SK-N-SH (cell line): Measurements from ENCODE around the gene TSC1. TPM values are rescaled to one million over a fixed set of nuclear protein-coding genes. Genes with fewer than 3 reads are reported as not detected.

Experiments
- CTCF ChIA-PET: fragments of 300-600, 350-600 bp; formaldehyde crosslinking; extraction: SDS; loops from one replicate; lab custom pipeline; 2021; lab: Yijun Ruan, JAX
- POLR2A ChIA-PET: fragments of 350-600 bp; sonication (Branson Sonifier 250); formaldehyde crosslinking; extraction: SDS; loops from one replicate; lab custom pipeline; 2020; ENCODE audit warnings: antibody characterized with exemption, inconsistent platforms; lab: Yijun Ruan, JAX
- DNase-seq: peaks from one replicate; pipeline ENCODE4 v3.0.0; 2012
- H2AFZ ChIP-seq: fragments of 200-600 bp; sonication (generic); 2 replicates; pipeline ENCODE4 v1.8.1; 2016; ENCODE audit warnings: antibody characterized with exemption, mild to moderate bottlenecking, low read depth
- H3F3A ChIP-seq: fragments of 200-600 bp; sonication (generic); replicated peaks from 2 replicates; pipeline ENCODE3; 2016; ENCODE audit warnings: antibody characterized with exemption, mild to moderate bottlenecking; ENCODE audit not compliant: insufficient read depth
- H3K27ac ChIP-seq, 2 experiments: fragments of 200-500 bp in 1 of 2; fragments of 200-600 bp in 1 of 2; sonication (Bioruptor generic) in 1 of 2; sonication (generic), shearing (Covaris generic) in 1 of 2; 2 replicates each; pipeline versions ENCODE4 v1.5.1 to v1.6.1; 2014 to 2016; ENCODE audit warnings: low read depth in 2 of 2, inconsistent platforms in 1 of 2, low read length in 1 of 2, mild to moderate bottlenecking in 1 of 2, mixed read lengths in 1 of 2
- H3K27me3 ChIP-seq: fragments of 200-600 bp; sonication (generic), shearing (Covaris generic); 2 replicates; pipeline ENCODE4 v1.6.1; 2016; ENCODE audit warnings: mixed run types; ENCODE audit not compliant: insufficient read depth
- H3K36me3 ChIP-seq, 2 experiments: fragments of 200-500 bp in 1 of 2; fragments of 200-600 bp in 1 of 2; sonication (Bioruptor generic) in 1 of 2; sonication (generic) in 1 of 2; replicated peaks in 1 of 2; 2 replicates each; pipeline versions ENCODE3 to v1.5.1; 2014 to 2016; ENCODE audit warnings: low read length in 1 of 2, mild to moderate bottlenecking in 1 of 2; ENCODE audit not compliant: insufficient read depth in 2 of 2, control insufficient read depth in 1 of 2
- H3K4me1 ChIP-seq, 2 experiments: fragments of 200-500 bp in 1 of 2; fragments of 200-600 bp in 1 of 2; sonication (Bioruptor generic) in 1 of 2; sonication (generic), shearing (Covaris generic) in 1 of 2; 2 replicates each; pipeline versions ENCODE4 v1.5.1 to v1.6.1; 2014 to 2016; ENCODE audit warnings: low read depth in 1 of 2, low read length in 1 of 2, mixed run types in 1 of 2; ENCODE audit not compliant: insufficient read depth in 2 of 2, control insufficient read depth in 1 of 2
- H3K4me2 ChIP-seq: fragments of 200-600 bp; sonication (generic), shearing (Covaris generic); 2 replicates; pipeline ENCODE4 v1.6.1; 2017; ENCODE audit warnings: mixed run types
- H3K4me3 ChIP-seq, 2 experiments: fragments of 200-500 bp in 1 of 2; fragments of 200-600 bp in 1 of 2; sonication (Bioruptor generic) in 1 of 2; sonication (generic), shearing (Covaris generic) in 1 of 2; 2 replicates each; pipeline versions ENCODE4 v1.5.1 to v1.8.1; 2014 to 2016; ENCODE audit warnings: low read depth in 2 of 2, inconsistent platforms in 1 of 2, low read length in 1 of 2, mild to moderate bottlenecking in 1 of 2, mixed read lengths in 1 of 2, moderate library complexity in 1 of 2
- H3K79me2 ChIP-seq: fragments of 200-600 bp; sonication (generic); 2 replicates; pipeline ENCODE4 v1.8.1; 2017; ENCODE audit warnings: mild to moderate bottlenecking; ENCODE audit not compliant: insufficient read depth
- H3K9ac ChIP-seq: fragments of 200-600 bp; sonication (generic); 2 replicates; pipeline ENCODE4 v1.6.1; 2017; ENCODE audit warnings: mixed run types
- H3K9me2 ChIP-seq: fragments of 200-600 bp; sonication (generic); 2 replicates; pipeline ENCODE4 v1.6.1; 2017; ENCODE audit warnings: mixed run types
- H3K9me3 ChIP-seq: fragments of 200-600 bp; sonication (generic); 2 replicates; pipeline ENCODE4 v1.6.1; 2017; ENCODE audit warnings: mixed run types, mild to moderate bottlenecking, moderate library complexity
- H4K20me1 ChIP-seq: fragments of 200-600 bp; sonication (generic); 2 replicates; pipeline ENCODE4 v1.6.1; 2017; ENCODE audit warnings: mild to moderate bottlenecking, mixed run types; ENCODE audit not compliant: insufficient read depth
- CHD2 ChIP-seq: fragments of 150-350 bp; IDR thresholded peaks from 2 replicates; pipeline ENCODE4 v1.6.1; 2018; ENCODE audit warnings: low read length; ENCODE audit not compliant: partially characterized antibody
- ELF1 ChIP-seq: IDR thresholded peaks from 2 replicates; pipeline ENCODE4 v1.4.0; 2012
- FOXJ3 ChIP-seq: sonication (generic); formaldehyde crosslinking; IDR thresholded peaks from 2 replicates; pipeline ENCODE4 v1.5.1; 2020; ENCODE audit warnings: mild to moderate bottlenecking, missing genetic modification reagents
- GATA2 ChIP-seq: sonication (generic); formaldehyde crosslinking; IDR thresholded peaks from 2 replicates; pipeline ENCODE4 v1.5.0; 2020; ENCODE audit warnings: mild to moderate bottlenecking, missing genetic modification reagents
- IRF3 ChIP-seq: fragments of 150-350 bp; IDR thresholded peaks from 2 replicates; pipeline ENCODE4 v1.6.1; 2016; ENCODE audit warnings: mild to moderate bottlenecking, low read depth, low read length
- JUND ChIP-seq: IDR thresholded peaks from 2 replicates; pipeline ENCODE4 v1.4.0; 2012
- MEF2A ChIP-seq: IDR thresholded peaks from 2 replicates; pipeline ENCODE4 v1.4.0; 2012; ENCODE audit warnings: low read depth, borderline replicate concordance
- MXI1 ChIP-seq: IDR thresholded peaks from 2 replicates; pipeline ENCODE4 v1.6.1; 2012; ENCODE audit warnings: mild to moderate bottlenecking, low read depth, low read length, improper control_type of control experiment
- NFIC ChIP-seq: IDR thresholded peaks from 2 replicates; pipeline ENCODE4 v1.4.0; 2012; ENCODE audit warnings: borderline replicate concordance
- POLR2AphosphoS5 ChIP-seq: IDR thresholded peaks from 2 replicates; pipeline ENCODE4 v1.6.1; 2012; ENCODE audit warnings: low read depth, low read length
- RAD21 ChIP-seq: IDR thresholded peaks from 2 replicates; pipeline ENCODE4 v1.6.1; 2012; ENCODE audit warnings: mild to moderate bottlenecking, low read length
- RFX5 ChIP-seq: IDR thresholded peaks from 2 replicates; pipeline ENCODE4 v1.6.1; 2012; ENCODE audit warnings: mild to moderate bottlenecking, improper control_type of control experiment, low read length
- SIN3A ChIP-seq: IDR thresholded peaks from 2 replicates; pipeline ENCODE4 v1.6.1; 2012; ENCODE audit warnings: low read depth, mild to moderate bottlenecking, low read length, moderate library complexity, borderline replicate concordance
- TAF1 ChIP-seq: IDR thresholded peaks from 2 replicates; pipeline ENCODE4 v1.6.1; 2012; ENCODE audit warnings: low read depth, mild to moderate bottlenecking, low read length, moderate library complexity, borderline replicate concordance
- TCF12 ChIP-seq: IDR thresholded peaks from 2 replicates; pipeline ENCODE4 v1.4.0; 2012
- WGBS: methylation state at CpG from one replicate; pipeline ENCODE4 v1.1.6; 2017; ENCODE audit warnings: low lambda C conversion rate; 5-methylcytosine and 5-hydroxymethylcytosine counted together
- polyA plus RNA-seq, 3 experiments: library from polyadenylated mRNA; depleted of rRNA; stranded (reverse); fragments of >200 nt; gene quantifications; 2 replicates each; pipeline ENCODE4 v1.2.3, GENCODE V29; 2012
- TF ChIP-seq, protein P1 (sequence below): IDR thresholded peaks from 2 replicates; pipeline ENCODE4 v1.4.0; 2012; ENCODE audit warnings: low read depth
- TF ChIP-seq, protein P2 (sequence below): IDR thresholded peaks from 2 replicates; pipeline ENCODE4; 2012
- TF ChIP-seq, protein P3 (sequence below): IDR thresholded peaks from 2 replicates; pipeline ENCODE4 v1.4.0; 2012; ENCODE audit warnings: low read depth, borderline replicate concordance
- TF ChIP-seq, protein P4 (sequence below): fragments of 150-350 bp; IDR thresholded peaks from 2 replicates; pipeline ENCODE4 v1.6.1; 2017; ENCODE audit warnings: antibody characterized with exemption, low read length, low read depth, borderline replicate concordance

TSC1 gene
- polyA plus RNA-seq, 1 of the 3 experiments (the other 2 are of a cell fraction), result 18.3 TPM

DNA sequence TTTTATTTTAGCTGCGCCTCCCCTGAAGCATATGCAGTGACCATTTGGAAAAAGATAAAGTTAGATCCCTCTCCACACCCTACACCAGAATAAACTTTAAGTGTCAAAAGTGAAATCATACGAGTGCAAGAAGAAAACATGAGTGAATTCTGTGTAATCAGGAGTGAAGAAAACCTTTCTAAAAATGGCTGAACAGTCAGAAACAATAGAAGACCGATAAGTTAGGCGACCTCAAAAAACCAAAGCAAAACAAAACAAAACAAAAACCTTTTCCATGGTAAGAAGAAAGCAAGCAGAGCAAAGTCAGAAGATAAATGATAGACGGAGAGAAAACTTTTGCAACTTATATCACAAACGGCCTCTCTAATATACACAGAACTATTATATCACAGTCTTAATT, 16.6 kb upstream of the TSC1 start:
- no peaks in the 10 kb centered on the region for H3K36me3 ChIP-seq
- no peaks in the 10 kb centered on the region for H3K9me2 ChIP-seq
- no peak overlapping the region for H3K4me2 ChIP-seq
- no peaks in the 10 kb centered on the region for H3K9me3 ChIP-seq
- H4K20me1 ChIP-seq, result no peaks in the 10 kb centered on the region
- WGBS, result 59% methylated on average over 6 of the region's 6 CpGs
- no peak overlapping the region for H3K27ac ChIP-seq
- H2AFZ ChIP-seq, result no peak overlapping the region
- H3K79me2 ChIP-seq, result no peaks in the 10 kb centered on the region
- no peak for DNase-seq
- no peak overlapping the region for H3K9ac ChIP-seq
- H3K4me3 ChIP-seq, result no peak overlapping the region
- H3K4me1 ChIP-seq, result no peaks in the 10 kb centered on the region
- ChIA-PET CTCF (interaction anchor here (2.9 kb wide), 1 partner anchor 17 kb away, joined by 11 read pairs; the partner anchor contains the start of gene GFI1B), POLR2A (no interaction called here)
- no peaks in the 10 kb centered on the region for H3F3A ChIP-seq
- peaks cover 6% of the 10 kb centered on the region; the same call in 1 of the 2 replicates for H3K27me3 ChIP-seq
- TF ChIP-seq POLR2AphosphoS5, result no peak
- TF ChIP-seq TAF1, result no peak
- TF ChIP-seq, protein P1, sequence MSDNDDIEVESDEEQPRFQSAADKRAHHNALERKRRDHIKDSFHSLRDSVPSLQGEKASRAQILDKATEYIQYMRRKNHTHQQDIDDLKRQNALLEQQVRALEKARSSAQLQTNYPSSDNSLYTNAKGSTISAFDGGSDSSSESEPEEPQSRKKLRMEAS, result no peak
- TF ChIP-seq IRF3, result no peak
- TF ChIP-seq, protein P2, sequence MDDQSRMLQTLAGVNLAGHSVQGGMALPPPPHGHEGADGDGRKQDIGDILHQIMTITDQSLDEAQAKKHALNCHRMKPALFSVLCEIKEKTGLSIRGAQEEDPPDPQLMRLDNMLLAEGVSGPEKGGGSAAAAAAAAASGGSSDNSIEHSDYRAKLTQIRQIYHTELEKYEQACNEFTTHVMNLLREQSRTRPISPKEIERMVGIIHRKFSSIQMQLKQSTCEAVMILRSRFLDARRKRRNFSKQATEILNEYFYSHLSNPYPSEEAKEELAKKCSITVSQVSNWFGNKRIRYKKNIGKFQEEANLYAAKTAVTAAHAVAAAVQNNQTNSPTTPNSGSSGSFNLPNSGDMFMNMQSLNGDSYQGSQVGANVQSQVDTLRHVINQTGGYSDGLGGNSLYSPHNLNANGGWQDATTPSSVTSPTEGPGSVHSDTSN, result no peak
- TF ChIP-seq SIN3A, result no peak
- TF ChIP-seq ELF1, result no peak
- TF ChIP-seq MXI1, result no peak
- TF ChIP-seq RFX5, result no peak

GRCh38 chr9:132957805-132958204, 13.4 kb upstream of the TSC1 start:
- Histone ChIP-seq H2AFZ (no peak overlapping the region), H3F3A (no peaks in the 10 kb centered on the region), H4K20me1 (no peaks in the 10 kb centered on the region), H3K27me3 (no peaks in the 10 kb centered on the region), H3K27ac (no peak overlapping the region), H3K36me3 (no peaks in the 10 kb centered on the region), H3K4me1 (no peaks in the 10 kb centered on the region), H3K4me2 (no peak overlapping the region), H3K79me2 (no peaks in the 10 kb centered on the region), H3K9me3 (no peaks in the 10 kb centered on the region), H3K9ac (no peak overlapping the region), H3K9me2 (no peaks in the 10 kb centered on the region), H3K4me3 (no peak overlapping the region)
- POLR2A ChIA-PET, result no interaction called here
- TF ChIP-seq FOXJ3, result no peak
- no peak for TF ChIP-seq RAD21
- TF ChIP-seq, protein P3, sequence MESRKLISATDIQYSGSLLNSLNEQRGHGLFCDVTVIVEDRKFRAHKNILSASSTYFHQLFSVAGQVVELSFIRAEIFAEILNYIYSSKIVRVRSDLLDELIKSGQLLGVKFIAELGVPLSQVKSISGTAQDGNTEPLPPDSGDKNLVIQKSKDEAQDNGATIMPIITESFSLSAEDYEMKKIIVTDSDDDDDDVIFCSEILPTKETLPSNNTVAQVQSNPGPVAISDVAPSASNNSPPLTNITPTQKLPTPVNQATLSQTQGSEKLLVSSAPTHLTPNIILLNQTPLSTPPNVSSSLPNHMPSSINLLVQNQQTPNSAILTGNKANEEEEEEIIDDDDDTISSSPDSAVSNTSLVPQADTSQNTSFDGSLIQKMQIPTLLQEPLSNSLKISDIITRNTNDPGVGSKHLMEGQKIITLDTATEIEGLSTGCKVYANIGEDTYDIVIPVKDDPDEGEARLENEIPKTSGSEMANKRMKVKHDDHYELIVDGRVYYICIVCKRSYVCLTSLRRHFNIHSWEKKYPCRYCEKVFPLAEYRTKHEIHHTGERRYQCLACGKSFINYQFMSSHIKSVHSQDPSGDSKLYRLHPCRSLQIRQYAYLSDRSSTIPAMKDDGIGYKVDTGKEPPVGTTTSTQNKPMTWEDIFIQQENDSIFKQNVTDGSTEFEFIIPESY, result no peak
- no peak for TF ChIP-seq GATA2 (CRISPR knock-in tag)
- TF ChIP-seq NFIC, result no peak
- no peak for TF ChIP-seq JUND
- no peak for TF ChIP-seq ELF1
- no peak for TF ChIP-seq MEF2A
- TF ChIP-seq RFX5, result no peak
- TF ChIP-seq TCF12, result no peak
- no peak for TF ChIP-seq CHD2
- TF ChIP-seq, protein P4, sequence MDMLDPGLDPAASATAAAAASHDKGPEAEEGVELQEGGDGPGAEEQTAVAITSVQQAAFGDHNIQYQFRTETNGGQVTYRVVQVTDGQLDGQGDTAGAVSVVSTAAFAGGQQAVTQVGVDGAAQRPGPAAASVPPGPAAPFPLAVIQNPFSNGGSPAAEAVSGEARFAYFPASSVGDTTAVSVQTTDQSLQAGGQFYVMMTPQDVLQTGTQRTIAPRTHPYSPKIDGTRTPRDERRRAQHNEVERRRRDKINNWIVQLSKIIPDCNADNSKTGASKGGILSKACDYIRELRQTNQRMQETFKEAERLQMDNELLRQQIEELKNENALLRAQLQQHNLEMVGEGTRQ, result no peak
- 58% methylated on average over 6 of the region's 6 CpGs for WGBS
- DNase-seq, result no peak
- CTCF ChIA-PET, result interaction anchor here (0.9 kb wide), 1 partner anchor 15 kb away, joined by 3 read pairs; no protein-coding TSS in a partner anchor
